Choroid plexus epithelial cell (primary cell): ENCODE data around the gene RBM5.

Experiments
- DNase-seq: peaks from one replicate; pipeline ENCODE4 v3.0.0-alpha.2; 2010; ENCODE audit warnings: low read depth
- H3K4me3 ChIP-seq: 2 replicates; pipeline ENCODE4 v1.5.1; 2011; ENCODE audit warnings: low read depth, mild to moderate bottlenecking, control low read depth, low read length, moderate library complexity
- CTCF ChIP-seq: conservative IDR thresholded peaks from 2 replicates; pipeline ENCODE4 v1.5.1; 2011; ENCODE audit warnings: low read depth, mild to moderate bottlenecking, control low read depth, inconsistent platforms, low read length, moderate library complexity

RBM5 gene

GRCh38 chr3:50139308-50139707 is 50.6 kb downstream of the RBM5 start:
- H3K4me3 ChIP-seq = no peak overlapping the region

GRCh38 chr3:50139718-50140423 is 51.2 kb downstream of the RBM5 start:
- no peak for DNase-seq
- TF ChIP-seq CTCF = no peak
- H3K4me3 ChIP-seq = no peak overlapping the region

More at GRCh38 chr3:50139308-50139707, 50.6 kb downstream of the RBM5 start:
- no peak for DNase-seq
- no peak for TF ChIP-seq CTCF

- no peak overlapping the region for H3K4me3 ChIP-seq
- no peak for TF ChIP-seq CTCF
- DNase-seq = no peak
Measured at GRCh38 chr3:50140990-50141389, 52.3 kb downstream of the RBM5 start.

GRCh38 chr3:50146316-50146901 is 57.7 kb downstream of the RBM5 start:
- no peak for DNase-seq
- no peak for TF ChIP-seq CTCF
- H3K4me3 ChIP-seq = no peak overlapping the region

GRCh38 chr3:50147016-50147415 is 58.3 kb downstream of the RBM5 start:
- TF ChIP-seq CTCF = no peak
- no peak overlapping the region for H3K4me3 ChIP-seq
- no peak for DNase-seq

- no peak for DNase-seq
- no peak for TF ChIP-seq CTCF
- no peak overlapping the region for H3K4me3 ChIP-seq
Measured at GRCh38 chr3:50147447-50147846, 58.7 kb downstream of the RBM5 start.

GRCh38 chr3:50147861-50148260 is 59.1 kb downstream of the RBM5 start:
- peak; percentile 31 for DNase-seq
- no peak for TF ChIP-seq CTCF
- H3K4me3 ChIP-seq = no peak overlapping the region
